ENCODE results near the gene FOXJ1.

FOXJ1 gene

DNA sequence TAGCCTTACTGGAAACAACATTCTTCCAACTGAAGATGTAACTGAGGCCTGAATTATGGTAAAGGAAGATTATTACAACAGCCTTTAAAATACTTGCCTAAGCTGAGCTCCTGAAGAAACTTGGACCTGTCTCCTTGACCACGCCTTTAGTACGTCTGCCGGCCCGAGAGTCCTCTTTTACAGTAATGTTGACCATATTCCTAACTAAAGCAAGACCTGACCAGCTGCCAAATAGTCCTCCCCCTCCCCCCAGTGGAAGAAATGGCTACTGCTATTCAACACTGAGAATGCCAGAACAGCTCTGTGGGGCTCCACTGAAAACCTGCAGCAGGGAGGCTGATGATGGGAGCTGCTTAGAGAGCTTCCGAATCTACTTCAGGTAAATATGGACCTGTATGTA lies 12.6 kb upstream of the FOXJ1 start:
- no peaks in the 10 kb centered on the region for H3K9me3 ChIP-seq (ENCODE audit: insufficient read depth, low read length)
- no peaks in the 10 kb centered on the region for H3K27me3 ChIP-seq (ENCODE audit: insufficient read depth, insufficient read length)
- H3K4me1 ChIP-seq (ENCODE audit: insufficient read depth, insufficient read length) = peaks cover 16% of the 10 kb centered on the region
- H3K4me3 ChIP-seq (ENCODE audit: insufficient read length, low read depth) = no peak overlapping the region
- DNase-seq (ENCODE audit: low read depth, low spot score) = no peak
- no peak overlapping the region for H3K9ac ChIP-seq (ENCODE audit: insufficient read length, low read depth)
- TF ChIP-seq SUZ12 (IDR thresholded peaks at IDR 0.05; ENCODE audit: extremely low read depth, insufficient read depth, insufficient read length) = no peak
- TF ChIP-seq YY1 (IDR thresholded peaks at IDR 0.05; ENCODE audit: insufficient read depth, insufficient read length) = no peak
- TF ChIP-seq ZNF274 (IDR thresholded peaks at IDR 0.05; ENCODE audit: low read depth, low read length) = no peak
- peaks cover 2% of the 10 kb centered on the region for H3K36me3 ChIP-seq (ENCODE audit: insufficient read depth, insufficient read length, low read length)

GRCh38 chr17:76153202-76153601 lies 12.2 kb upstream of the FOXJ1 start:
- Histone ChIP-seq H3K4me1 (ENCODE audit: insufficient read depth, insufficient read length) (peaks cover 16% of the 10 kb centered on the region), H3K27me3 (ENCODE audit: insufficient read depth, insufficient read length) (no peaks in the 10 kb centered on the region), H3K4me3 (ENCODE audit: insufficient read length, low read depth) (no peak overlapping the region), H3K36me3 (ENCODE audit: insufficient read depth, insufficient read length, low read length) (peaks cover 2% of the 10 kb centered on the region), H3K9me3 (ENCODE audit: insufficient read depth, low read length) (no peaks in the 10 kb centered on the region), H3K9ac (ENCODE audit: insufficient read length, low read depth) (no peak overlapping the region)
- TF ChIP-seq SUZ12 (IDR thresholded peaks at IDR 0.05; ENCODE audit: extremely low read depth, insufficient read depth, insufficient read length) (no peak), YY1 (IDR thresholded peaks at IDR 0.05; ENCODE audit: insufficient read depth, insufficient read length) (no peak)
- DNase-seq (ENCODE audit: low read depth, low spot score) = no peak

DNA sequence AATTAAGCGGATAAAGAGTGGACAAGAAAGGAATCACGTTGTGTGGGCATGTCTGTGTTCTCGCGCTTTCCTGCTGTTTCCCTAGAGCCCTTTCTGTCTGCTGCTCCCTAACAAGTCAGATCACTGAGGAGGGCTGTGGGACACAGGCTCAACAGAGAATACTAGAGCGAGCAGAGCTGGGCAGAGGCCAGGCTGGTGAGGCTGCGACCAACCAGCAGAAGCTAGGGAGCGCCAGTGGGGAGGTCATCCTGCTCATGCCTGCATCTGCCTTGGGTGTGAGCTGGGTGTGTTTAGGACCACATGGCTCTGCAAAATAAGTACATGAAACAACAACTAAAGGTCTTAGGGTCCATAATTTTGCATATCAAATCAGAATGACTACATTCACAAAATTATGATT lies 11.5 kb upstream of the FOXJ1 start:
- peaks cover 16% of the 10 kb centered on the region for H3K4me1 ChIP-seq (ENCODE audit: insufficient read depth, insufficient read length)
- no peak overlapping the region for H3K4me3 ChIP-seq (ENCODE audit: insufficient read length, low read depth)
- H3K27me3 ChIP-seq (ENCODE audit: insufficient read depth, insufficient read length) = no peaks in the 10 kb centered on the region
- peaks cover 2% of the 10 kb centered on the region for H3K36me3 ChIP-seq (ENCODE audit: insufficient read depth, insufficient read length, low read length)
- H3K9ac ChIP-seq (ENCODE audit: insufficient read length, low read depth) = no peak overlapping the region
- no peaks in the 10 kb centered on the region for H3K9me3 ChIP-seq (ENCODE audit: insufficient read depth, low read length)
- TF ChIP-seq ZNF274 (IDR thresholded peaks at IDR 0.05; ENCODE audit: low read depth, low read length) (no peak), YY1 (IDR thresholded peaks at IDR 0.05; ENCODE audit: insufficient read depth, insufficient read length) (no peak), SUZ12 (IDR thresholded peaks at IDR 0.05; ENCODE audit: extremely low read depth, insufficient read depth, insufficient read length) (no peak)
- no peak for DNase-seq (ENCODE audit: low read depth, low spot score)

DNA sequence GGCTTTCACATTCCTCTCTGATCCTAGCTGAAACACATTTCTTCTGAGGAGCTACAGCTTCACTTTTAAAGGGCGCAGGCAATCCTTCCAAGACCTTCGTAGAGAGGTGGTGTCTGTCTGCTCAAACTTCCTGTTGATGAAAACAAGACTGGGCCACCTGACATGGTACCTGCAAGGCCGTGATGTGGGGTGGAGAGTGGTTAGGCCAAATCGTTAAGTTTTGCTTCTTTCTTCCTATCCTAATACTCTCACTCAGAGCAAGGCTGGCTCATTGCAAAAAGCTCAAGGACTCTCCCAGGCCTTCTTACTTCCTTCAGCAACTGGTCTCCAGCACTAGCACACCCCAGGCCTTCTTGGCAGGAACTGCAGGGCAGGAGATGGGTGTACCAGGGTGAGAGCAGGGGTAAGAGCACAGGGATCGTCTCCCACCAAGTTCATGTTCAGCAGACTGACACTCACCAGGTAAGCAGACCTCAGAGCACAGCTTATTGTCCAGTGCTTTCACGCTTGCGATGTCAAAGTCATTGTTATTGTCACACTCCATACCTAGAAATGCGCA lies 10.9 kb upstream of the FOXJ1 start:
- Histone ChIP-seq H3K4me1 (ENCODE audit: insufficient read depth, insufficient read length) (peaks cover 16% of the 10 kb centered on the region), H3K9me3 (ENCODE audit: insufficient read depth, low read length) (no peaks in the 10 kb centered on the region), H3K9ac (ENCODE audit: insufficient read length, low read depth) (no peak overlapping the region), H3K4me3 (ENCODE audit: insufficient read length, low read depth) (no peak overlapping the region), H3K36me3 (ENCODE audit: insufficient read depth, insufficient read length, low read length) (peaks cover 2% of the 10 kb centered on the region), H3K27me3 (ENCODE audit: insufficient read depth, insufficient read length) (no peaks in the 10 kb centered on the region)
- TF ChIP-seq ZNF274 (IDR thresholded peaks at IDR 0.05; ENCODE audit: low read depth, low read length) (no peak), SUZ12 (IDR thresholded peaks at IDR 0.05; ENCODE audit: extremely low read depth, insufficient read depth, insufficient read length) (no peak), YY1 (IDR thresholded peaks at IDR 0.05; ENCODE audit: insufficient read depth, insufficient read length) (no peak)
- no peak for DNase-seq (ENCODE audit: low read depth, low spot score)

GRCh38 chr17:76150712-76151622 lies 9.9 kb upstream of the FOXJ1 start:
- TF ChIP-seq YY1 (IDR thresholded peaks at IDR 0.05; ENCODE audit: insufficient read depth, insufficient read length) (no peak), ZNF274 (IDR thresholded peaks at IDR 0.05; ENCODE audit: low read depth, low read length) (no peak), SUZ12 (IDR thresholded peaks at IDR 0.05; ENCODE audit: extremely low read depth, insufficient read depth, insufficient read length) (no peak)
- H3K4me3 ChIP-seq (ENCODE audit: insufficient read length, low read depth) = no peak overlapping the region
- H3K27me3 ChIP-seq (ENCODE audit: insufficient read depth, insufficient read length) = peaks cover 2% of the 10 kb centered on the region
- no peak overlapping the region for H3K9ac ChIP-seq (ENCODE audit: insufficient read length, low read depth)
- DNase-seq (ENCODE audit: low read depth, low spot score) = no peak
- peaks cover 9% of the 10 kb centered on the region for H3K4me1 ChIP-seq (ENCODE audit: insufficient read depth, insufficient read length)
- H3K36me3 ChIP-seq (ENCODE audit: insufficient read depth, insufficient read length, low read length) = peaks cover 2% of the 10 kb centered on the region
- H3K9me3 ChIP-seq (ENCODE audit: insufficient read depth, low read length) = no peaks in the 10 kb centered on the region

DNA sequence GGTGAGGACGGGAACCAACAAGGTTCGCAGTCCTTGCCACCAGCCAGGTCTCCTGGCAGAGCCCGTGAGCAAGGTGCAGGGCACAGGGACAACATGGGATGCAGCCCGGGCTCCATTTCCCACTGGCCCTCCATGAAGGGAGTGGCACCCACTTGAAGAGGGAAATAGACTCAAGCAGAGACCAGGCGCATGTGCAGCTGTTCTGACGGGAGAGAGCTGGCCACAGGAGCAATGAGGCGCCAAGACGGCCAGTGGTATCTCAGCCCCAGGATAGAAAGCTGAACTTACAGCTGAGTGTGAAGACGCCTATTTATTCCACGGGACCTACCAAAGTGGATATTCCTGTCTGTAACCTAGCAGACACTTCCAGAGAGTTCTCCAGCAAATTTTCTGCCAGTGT lies 8.2 kb upstream of the FOXJ1 start:
- TF ChIP-seq ZNF274 (IDR thresholded peaks at IDR 0.05; ENCODE audit: low read depth, low read length) = no peak
- peaks cover 2% of the 10 kb centered on the region for H3K36me3 ChIP-seq (ENCODE audit: insufficient read depth, insufficient read length, low read length)
- H3K27me3 ChIP-seq (ENCODE audit: insufficient read depth, insufficient read length) = peaks cover 7% of the 10 kb centered on the region
- H3K9ac ChIP-seq (ENCODE audit: insufficient read length, low read depth) = no peak overlapping the region
- H3K4me3 ChIP-seq (ENCODE audit: insufficient read length, low read depth) = no peak overlapping the region
- peaks cover 13% of the 10 kb centered on the region for H3K4me1 ChIP-seq (ENCODE audit: insufficient read depth, insufficient read length)
- DNase-seq (ENCODE audit: low read depth, low spot score) = no peak
- no peaks in the 10 kb centered on the region for H3K9me3 ChIP-seq (ENCODE audit: insufficient read depth, low read length)

GRCh38 chr17:76148015-76148326 lies 6.9 kb upstream of the FOXJ1 start:
- DNase-seq (ENCODE audit: low read depth, low spot score) = no peak
- Histone ChIP-seq H3K27me3 (ENCODE audit: insufficient read depth, insufficient read length) (peaks cover 18% of the 10 kb centered on the region), H3K36me3 (ENCODE audit: insufficient read depth, insufficient read length, low read length) (peaks cover 2% of the 10 kb centered on the region), H3K9ac (ENCODE audit: insufficient read length, low read depth) (no peak overlapping the region), H3K4me1 (ENCODE audit: insufficient read depth, insufficient read length) (peaks cover 10% of the 10 kb centered on the region), H3K4me3 (ENCODE audit: insufficient read length, low read depth) (no peak overlapping the region), H3K9me3 (ENCODE audit: insufficient read depth, low read length) (no peaks in the 10 kb centered on the region)
- TF ChIP-seq ZNF274 (IDR thresholded peaks at IDR 0.05; ENCODE audit: low read depth, low read length) (no peak), YY1 (IDR thresholded peaks at IDR 0.05; ENCODE audit: insufficient read depth, insufficient read length) (no peak), SUZ12 (IDR thresholded peaks at IDR 0.05; ENCODE audit: extremely low read depth, insufficient read depth, insufficient read length) (no peak)
